ENCODE results near the gene KIAA1671.
A peak's percentile ranks its signal among the peaks of the same experiment; 100 is the strongest.

The KIAA1671 gene

DNA sequence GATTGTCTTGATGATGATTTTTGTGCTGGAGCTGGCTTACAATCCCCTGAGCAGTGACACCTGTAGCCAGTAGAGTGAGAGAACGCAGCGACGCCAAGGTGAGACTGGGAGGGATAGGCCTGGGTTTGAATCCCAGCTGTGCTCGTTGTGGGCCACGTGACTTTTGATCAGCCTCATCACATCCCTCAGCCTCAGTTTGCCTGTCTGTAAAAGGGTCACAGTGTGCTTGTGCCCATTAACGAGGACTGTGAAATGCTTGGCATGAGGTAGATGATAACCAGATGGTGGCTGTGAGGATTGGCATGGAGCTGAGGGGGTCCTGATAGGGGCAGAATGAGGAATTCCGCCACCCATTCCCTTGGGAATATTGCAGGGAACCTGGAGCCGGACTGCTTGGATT is 9.6 kb downstream of the KIAA1671 start:
- no peaks in the 10 kb centered on the region for H3K4me1 ChIP-seq
- no peaks in the 10 kb centered on the region for H3K36me3 ChIP-seq (replicated peaks)
- no peak overlapping the region for H3K4me3 ChIP-seq
- no peaks in the 10 kb centered on the region for H3K27me3 ChIP-seq (ENCODE audit: low read depth)
- in situ Hi-C loops (cut with MboI; ENCODE audit: low sequenced_read_pairs), result no loop called here
- DNase-seq (ENCODE audit: low spot score in 2 of 2), result no peak
- no peaks in the 10 kb centered on the region for H3K9me3 ChIP-seq

DNA sequence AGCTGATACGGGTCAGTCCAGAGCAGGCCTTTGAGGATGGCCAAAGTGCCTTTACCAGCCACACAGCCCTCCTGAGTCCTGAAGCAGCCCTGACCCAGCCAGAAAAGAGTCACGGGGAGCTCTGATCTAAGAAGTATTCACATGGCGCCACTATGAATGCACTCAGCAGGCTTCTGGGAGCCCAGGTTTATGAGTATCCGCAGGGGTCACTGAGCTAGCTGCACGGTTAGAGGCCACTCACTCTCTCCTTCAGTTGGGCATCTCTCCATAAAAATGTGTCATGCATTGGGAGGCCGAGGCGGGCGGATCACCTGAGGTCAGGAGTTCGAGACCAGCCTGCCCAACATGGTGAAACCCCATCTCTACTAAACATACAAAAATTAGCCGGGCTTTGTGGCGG is 10.3 kb downstream of the KIAA1671 start:
- Histone ChIP-seq H3K9me3 (no peaks in the 10 kb centered on the region), H3K27me3 (ENCODE audit: low read depth) (no peaks in the 10 kb centered on the region), H3K36me3 (replicated peaks) (no peaks in the 10 kb centered on the region), H3K4me1 (no peaks in the 10 kb centered on the region), H3K4me3 (no peak overlapping the region)
- in situ Hi-C loops (cut with MboI; ENCODE audit: low sequenced_read_pairs), result no loop called here
- DNase-seq (ENCODE audit: low spot score in 2 of 2), result no peak

DNA sequence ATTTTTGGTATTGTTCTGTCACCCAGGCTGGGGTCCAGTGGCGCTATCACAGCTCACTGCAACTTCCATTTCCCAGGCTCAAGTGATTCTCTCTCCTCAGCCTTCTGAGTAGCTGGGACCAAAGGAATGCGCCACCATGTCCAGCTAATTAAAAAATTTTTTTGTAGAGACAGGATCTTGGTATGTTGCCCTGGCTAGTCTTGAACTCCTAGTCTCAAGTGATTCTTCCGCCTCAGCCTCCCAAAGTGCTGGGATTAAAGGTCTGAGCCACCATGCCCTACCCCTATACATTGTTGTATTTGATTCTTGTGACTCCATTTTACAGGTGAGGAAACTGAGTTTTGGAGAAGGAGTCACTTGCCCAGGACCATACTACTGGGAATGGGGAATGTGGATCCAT is 11.9 kb downstream of the KIAA1671 start:
- Histone ChIP-seq H3K4me1 (no peaks in the 10 kb centered on the region), H3K27me3 (ENCODE audit: low read depth) (no peaks in the 10 kb centered on the region), H3K36me3 (replicated peaks) (no peaks in the 10 kb centered on the region), H3K9me3 (no peaks in the 10 kb centered on the region), H3K4me3 (no peak overlapping the region)
- in situ Hi-C loops (cut with MboI; ENCODE audit: low sequenced_read_pairs), result no loop called here
- no peak for DNase-seq (ENCODE audit: low spot score in 2 of 2)

DNA sequence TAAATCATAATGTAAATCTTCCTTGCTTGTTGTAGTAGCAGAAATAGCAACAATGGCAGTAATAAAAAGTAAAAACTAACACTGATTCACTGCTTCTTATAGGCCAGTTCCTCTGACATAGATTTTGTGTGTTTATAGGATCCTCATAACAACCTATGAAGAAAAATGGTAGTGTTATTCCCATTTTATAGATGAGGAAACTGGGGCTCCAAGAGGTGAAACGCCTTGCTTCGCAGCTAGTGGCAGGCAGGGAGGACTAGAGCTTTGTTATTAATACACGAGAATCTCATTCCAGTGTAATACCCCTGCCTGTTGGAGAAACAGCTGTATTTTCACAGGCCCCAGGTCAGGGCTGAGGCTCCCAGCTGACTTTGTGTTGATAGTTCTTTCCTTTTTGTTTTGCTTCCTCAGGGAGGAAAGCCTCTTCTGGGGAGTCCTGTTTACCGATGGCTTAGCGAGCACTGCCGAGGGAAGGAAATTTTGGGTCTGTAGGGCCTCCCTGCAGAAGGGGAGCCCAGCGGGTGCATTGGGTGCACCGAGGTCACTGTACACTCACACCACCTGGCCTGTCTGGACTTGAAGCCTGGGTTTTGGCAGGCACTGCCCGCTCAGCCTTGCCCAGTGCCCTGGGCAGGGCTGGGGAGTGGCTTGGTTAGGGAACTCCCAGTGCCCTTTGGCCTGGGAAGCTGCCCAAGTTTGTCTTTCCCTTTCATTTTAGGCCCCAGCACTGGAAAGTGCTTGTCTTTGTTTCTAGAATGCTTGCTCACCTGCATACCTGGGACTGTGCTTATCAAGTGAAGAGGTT is 13.5 kb downstream of the KIAA1671 start:
- H3K4me3 ChIP-seq, result no peak overlapping the region
- H3K4me1 ChIP-seq, result no peaks in the 10 kb centered on the region
- in situ Hi-C loops (cut with MboI; ENCODE audit: low sequenced_read_pairs), result no loop called here
- no peaks in the 10 kb centered on the region for H3K36me3 ChIP-seq (replicated peaks)
- no peaks in the 10 kb centered on the region for H3K27me3 ChIP-seq (ENCODE audit: low read depth)
- H3K9me3 ChIP-seq, result no peaks in the 10 kb centered on the region
- DNase-seq (ENCODE audit: low spot score in 2 of 2), result no peak

DNA sequence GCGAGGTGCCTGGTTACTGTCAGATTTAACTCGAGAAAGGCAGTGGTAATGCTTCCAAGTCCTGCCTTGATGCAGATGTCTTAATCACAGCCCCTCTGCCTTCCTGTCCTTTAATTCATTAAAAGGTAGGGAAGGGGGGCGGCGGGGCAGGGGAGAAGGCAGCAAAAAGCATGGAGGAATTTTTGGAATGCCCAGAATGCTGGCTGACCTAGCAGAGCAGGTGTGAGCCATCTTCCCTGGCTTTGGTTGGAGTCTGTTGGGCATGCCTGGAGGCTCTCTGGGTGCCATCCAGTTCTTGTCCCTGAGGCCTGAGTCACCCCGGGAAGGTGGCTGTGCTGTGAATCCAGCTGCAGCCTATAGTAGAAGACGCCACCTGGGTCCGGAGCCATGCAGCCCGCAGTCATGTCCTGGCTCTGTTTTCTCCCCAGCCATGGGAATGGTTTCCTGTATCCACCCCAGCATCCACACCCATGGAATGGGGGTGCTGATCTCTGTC is 15.6 kb downstream of the KIAA1671 start:
- Histone ChIP-seq H3K4me1 (no peaks in the 10 kb centered on the region), H3K27me3 (ENCODE audit: low read depth) (no peaks in the 10 kb centered on the region), H3K36me3 (replicated peaks) (no peaks in the 10 kb centered on the region), H3K4me3 (no peak overlapping the region), H3K9me3 (no peaks in the 10 kb centered on the region)
- no peak for DNase-seq (ENCODE audit: low spot score in 2 of 2)
- in situ Hi-C loops (cut with MboI; ENCODE audit: low sequenced_read_pairs), result no loop called here

DNA sequence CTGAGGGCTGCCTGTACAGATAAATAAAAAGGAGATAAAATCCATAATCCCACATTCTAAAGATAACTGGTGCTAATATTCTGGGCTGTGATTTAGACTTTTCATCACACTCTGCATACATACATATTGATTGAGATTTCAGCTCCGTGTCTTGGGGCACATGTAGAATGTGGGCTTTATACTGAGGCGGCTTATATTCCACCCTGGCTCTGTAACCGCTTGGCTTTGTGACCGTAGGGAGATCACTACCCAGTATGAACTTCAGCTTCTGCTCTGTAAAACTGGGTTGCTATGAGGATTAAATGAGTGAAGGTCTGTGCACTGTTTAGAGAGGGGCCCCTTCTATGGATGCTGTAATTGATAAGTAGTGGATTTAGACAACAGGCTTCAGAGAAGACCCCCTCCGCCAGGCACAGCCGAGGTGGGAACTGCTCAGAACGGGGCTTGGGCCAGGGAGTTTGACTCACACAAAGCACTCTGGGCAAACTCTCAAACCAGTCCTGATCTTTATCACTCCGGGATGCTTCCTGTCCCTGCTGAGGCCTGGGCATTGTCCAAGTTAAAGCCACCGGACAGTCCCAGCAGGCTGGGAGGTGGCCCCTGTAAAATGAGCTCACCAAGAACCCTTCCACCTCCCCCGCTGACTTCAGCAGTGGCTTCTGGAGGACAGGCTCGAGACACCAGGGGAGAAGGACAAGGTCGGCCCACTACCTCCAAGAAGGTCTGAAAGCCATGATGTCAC is 17.2 kb downstream of the KIAA1671 start:
- in situ Hi-C loops (cut with MboI; ENCODE audit: low sequenced_read_pairs), result no loop called here
- Histone ChIP-seq H3K27me3 (ENCODE audit: low read depth) (no peaks in the 10 kb centered on the region), H3K9me3 (no peaks in the 10 kb centered on the region), H3K36me3 (replicated peaks) (no peaks in the 10 kb centered on the region), H3K4me3 (no peak overlapping the region), H3K4me1 (no peaks in the 10 kb centered on the region)
- DNase-seq (ENCODE audit: low spot score in 2 of 2), result no peak

DNA sequence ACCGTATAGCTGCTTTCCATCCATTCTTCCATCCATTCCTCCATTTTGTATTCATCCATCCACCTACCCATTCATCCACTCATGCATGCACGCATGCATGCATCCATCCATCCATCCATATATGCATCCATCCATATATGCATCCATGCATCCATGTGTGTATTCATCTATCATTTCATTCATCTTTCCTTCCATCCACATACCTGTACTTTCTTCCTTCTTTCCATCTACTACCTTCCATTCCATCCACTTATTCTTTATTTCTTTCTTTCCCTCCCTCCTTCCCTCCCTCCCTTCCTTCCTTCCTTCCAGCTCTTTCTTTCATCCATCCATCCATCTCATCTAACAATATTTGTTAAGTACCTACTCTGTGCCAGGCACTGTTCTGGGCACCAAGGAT is 19.9 kb downstream of the KIAA1671 start:
- no peak overlapping the region for H3K4me3 ChIP-seq
- in situ Hi-C loops (cut with MboI; ENCODE audit: low sequenced_read_pairs), result no loop called here
- H3K4me1 ChIP-seq, result peaks cover 24% of the 10 kb centered on the region
- H3K9me3 ChIP-seq, result no peaks in the 10 kb centered on the region
- no peaks in the 10 kb centered on the region for H3K36me3 ChIP-seq (replicated peaks)
- no peaks in the 10 kb centered on the region for H3K27me3 ChIP-seq (ENCODE audit: low read depth)
- no peak for DNase-seq (ENCODE audit: low spot score in 2 of 2)

DNA sequence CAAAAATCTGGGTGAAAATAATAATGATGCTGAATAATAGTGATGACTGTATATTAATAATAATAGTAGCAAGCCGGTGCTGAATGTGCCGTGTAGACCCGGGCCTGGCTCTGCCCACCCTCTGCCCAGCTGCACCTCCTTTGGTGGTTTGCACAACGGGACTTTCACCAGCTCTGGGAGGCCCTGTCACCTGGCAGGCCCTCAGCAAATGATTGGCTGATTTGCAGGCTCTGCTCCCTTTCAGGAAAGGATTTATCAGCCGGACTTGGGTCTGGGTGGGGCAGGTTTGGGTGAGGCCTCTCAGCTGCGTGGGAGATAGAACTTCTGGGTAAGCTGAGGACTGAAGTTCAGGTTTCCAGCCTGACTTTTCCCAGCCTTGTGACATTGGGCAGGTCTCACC is 21.4 kb downstream of the KIAA1671 start:
- Histone ChIP-seq H3K36me3 (replicated peaks) (no peaks in the 10 kb centered on the region), H3K27me3 (ENCODE audit: low read depth) (no peaks in the 10 kb centered on the region), H3K9me3 (no peaks in the 10 kb centered on the region), H3K4me3 (no peak overlapping the region), H3K4me1 (peaks cover 28% of the 10 kb centered on the region)
- DNase-seq (ENCODE audit: low spot score in 2 of 2), result no peak
- in situ Hi-C loops (cut with MboI; ENCODE audit: low sequenced_read_pairs), result no loop called here

DNA sequence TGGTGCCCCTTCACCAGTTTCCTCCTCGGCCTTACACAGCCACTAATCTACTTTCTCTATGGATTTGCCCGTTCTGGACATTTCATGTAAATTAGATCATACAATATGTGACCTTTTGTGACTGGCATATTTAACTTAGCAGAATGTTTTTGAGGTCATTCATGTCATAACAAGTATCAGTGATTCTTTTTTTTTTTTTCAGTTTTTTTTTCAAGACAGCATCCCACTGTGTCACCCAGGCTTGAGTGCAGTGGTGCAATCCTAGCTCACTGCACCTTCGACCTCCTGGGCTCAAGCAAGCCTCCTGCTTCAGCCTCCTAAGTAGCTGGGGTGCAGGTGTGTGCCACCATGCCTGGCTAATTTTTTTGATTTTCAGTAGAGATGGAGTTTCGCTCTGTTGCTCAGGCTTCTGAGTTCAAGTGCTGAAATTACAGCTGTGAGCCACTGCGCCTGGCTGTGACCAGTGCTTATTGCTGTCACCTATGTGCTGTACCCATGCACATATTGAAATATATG is 22.7 kb downstream of the KIAA1671 start:
- Histone ChIP-seq H3K36me3 (replicated peaks) (no peaks in the 10 kb centered on the region), H3K4me1 (peaks cover 28% of the 10 kb centered on the region), H3K4me3 (no peak overlapping the region), H3K9me3 (no peaks in the 10 kb centered on the region), H3K27me3 (ENCODE audit: low read depth) (no peaks in the 10 kb centered on the region)
- no peak for DNase-seq (ENCODE audit: low spot score in 2 of 2)
- in situ Hi-C loops (cut with MboI; ENCODE audit: low sequenced_read_pairs), result no loop called here

DNA sequence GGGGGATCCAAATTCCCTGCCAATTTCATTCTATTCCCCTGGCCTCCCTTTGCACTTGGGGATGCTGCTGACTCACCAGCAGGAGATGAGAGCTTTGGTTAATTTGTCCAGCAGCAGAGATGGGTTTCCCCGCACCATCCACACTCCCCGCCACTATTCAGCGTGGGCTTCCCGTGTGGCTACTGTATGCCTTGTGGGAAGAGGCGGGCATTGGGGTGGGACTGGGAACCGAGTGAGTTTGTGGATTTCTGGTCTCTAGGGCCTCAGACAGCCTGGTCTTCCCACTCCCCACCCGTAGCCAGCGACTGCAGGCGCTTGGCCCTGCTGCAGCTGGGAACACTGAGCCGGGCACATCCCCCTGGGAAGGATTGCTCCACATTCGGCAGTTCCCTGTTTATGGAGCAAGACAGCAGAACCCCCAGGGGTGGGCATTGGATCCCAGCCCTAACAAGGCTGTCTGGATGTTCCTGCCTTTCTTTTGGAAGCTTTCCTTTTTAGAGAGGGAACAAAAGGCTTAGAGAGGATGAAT is 23.4 kb downstream of the KIAA1671 start:
- H3K4me3 ChIP-seq, result no peak overlapping the region; the same call in 1 of the 2 replicates
- H3K27me3 ChIP-seq (ENCODE audit: low read depth), result no peaks in the 10 kb centered on the region
- H3K4me1 ChIP-seq, result peaks cover 28% of the 10 kb centered on the region
- in situ Hi-C loops (cut with MboI; ENCODE audit: low sequenced_read_pairs), result no loop called here
- no peaks in the 10 kb centered on the region for H3K36me3 ChIP-seq (replicated peaks)
- H3K9me3 ChIP-seq, result no peaks in the 10 kb centered on the region
- DNase-seq (ENCODE audit: low spot score in 2 of 2), result peak; percentile 86 to 91

DNA sequence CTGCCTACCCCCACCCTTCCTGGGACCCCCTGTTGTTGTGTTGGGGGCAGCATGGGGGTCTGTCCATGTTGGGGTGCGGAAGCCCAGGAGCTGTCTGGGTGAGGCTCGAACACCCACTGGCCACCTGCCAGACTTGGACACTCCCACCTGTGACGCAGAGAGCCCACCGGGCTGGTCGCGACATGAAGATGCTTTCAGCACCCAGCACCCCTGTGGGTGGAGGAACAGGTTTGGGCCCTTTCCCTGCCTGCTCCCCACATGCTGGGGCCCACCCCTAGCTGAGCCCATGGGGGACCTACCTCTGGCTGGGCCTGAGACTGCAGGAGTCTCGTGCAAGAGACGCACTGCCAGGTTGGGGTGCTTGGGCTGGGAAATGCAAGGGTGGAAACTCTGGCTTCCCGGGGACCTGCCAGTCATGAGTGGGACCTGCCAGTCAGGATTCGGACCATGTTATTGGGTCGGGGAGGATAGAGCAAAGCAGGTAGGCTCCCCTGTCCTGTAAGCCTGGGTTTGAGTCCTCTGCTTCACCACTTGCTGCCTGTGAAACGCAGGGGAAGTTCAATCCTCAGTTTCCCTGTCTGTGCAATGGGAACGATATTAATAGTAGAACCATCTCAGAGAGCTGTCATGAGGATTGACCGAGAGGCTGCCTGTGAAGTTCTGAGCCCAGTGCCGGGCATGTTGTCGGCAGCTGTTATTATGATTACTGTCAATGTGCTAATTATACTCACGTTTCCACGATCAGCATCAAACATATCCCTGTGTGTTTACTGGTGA is 24.1 kb downstream of the KIAA1671 start:
- H3K9me3 ChIP-seq, result no peaks in the 10 kb centered on the region
- H3K4me3 ChIP-seq, result peak overlapping the region; percentile 12
- no peaks in the 10 kb centered on the region for H3K27me3 ChIP-seq (ENCODE audit: low read depth)
- DNase-seq (ENCODE audit: low spot score in 2 of 2), result peak in 1 of 2 experiments; percentile 63
- H3K36me3 ChIP-seq (replicated peaks), result no peaks in the 10 kb centered on the region
- H3K4me1 ChIP-seq, result peaks cover 28% of the 10 kb centered on the region
- in situ Hi-C loops (cut with MboI; ENCODE audit: low sequenced_read_pairs), result no loop called here

DNA sequence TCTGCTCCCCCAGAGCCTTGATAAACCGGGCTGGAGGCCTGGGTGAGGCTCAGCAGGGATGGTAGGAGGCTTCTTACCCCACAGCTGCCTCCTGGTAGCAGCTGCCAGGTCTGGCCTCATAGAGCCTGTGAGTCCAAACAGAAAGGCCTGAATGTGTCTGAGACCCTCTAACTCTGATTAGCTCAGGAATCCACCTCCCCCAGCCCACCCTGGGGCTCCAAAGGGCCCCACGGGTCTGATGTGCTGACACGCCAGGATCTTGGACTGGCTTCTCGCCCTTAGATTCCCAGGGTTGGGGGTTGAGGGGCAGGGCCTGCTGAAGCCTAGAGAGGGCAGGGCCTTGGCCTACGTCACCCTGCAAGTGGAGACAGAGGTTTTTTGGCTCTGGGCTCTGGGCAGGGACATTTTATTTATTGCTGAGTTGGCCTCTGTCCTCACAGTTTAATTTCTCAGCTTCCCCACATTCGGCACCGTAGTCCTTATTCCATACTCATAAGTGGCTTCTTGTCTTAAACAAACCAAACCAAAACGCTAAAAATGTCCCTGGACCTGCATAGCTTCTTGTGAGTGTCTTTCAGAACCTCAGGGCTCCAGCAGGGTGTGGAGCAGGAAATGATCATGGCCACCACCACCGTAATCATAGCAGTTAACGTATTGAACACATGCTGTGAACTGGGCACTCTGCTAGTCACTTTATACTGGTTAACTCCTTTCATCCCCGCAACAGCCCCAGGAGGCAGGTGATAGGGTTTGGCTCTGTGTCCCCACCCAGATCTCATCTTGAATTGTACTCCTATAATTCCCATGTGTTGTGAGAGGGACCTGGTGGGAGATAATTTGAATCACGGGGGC is 25.1 kb downstream of the KIAA1671 start:
- Histone ChIP-seq H3K4me3 (no peak overlapping the region), H3K27me3 (ENCODE audit: low read depth) (no peaks in the 10 kb centered on the region), H3K9me3 (no peaks in the 10 kb centered on the region), H3K4me1 (peaks cover 28% of the 10 kb centered on the region), H3K36me3 (replicated peaks) (no peaks in the 10 kb centered on the region)
- DNase-seq (ENCODE audit: low spot score in 2 of 2), result no peak
- in situ Hi-C loops (cut with MboI; ENCODE audit: low sequenced_read_pairs), result no loop called here

DNA sequence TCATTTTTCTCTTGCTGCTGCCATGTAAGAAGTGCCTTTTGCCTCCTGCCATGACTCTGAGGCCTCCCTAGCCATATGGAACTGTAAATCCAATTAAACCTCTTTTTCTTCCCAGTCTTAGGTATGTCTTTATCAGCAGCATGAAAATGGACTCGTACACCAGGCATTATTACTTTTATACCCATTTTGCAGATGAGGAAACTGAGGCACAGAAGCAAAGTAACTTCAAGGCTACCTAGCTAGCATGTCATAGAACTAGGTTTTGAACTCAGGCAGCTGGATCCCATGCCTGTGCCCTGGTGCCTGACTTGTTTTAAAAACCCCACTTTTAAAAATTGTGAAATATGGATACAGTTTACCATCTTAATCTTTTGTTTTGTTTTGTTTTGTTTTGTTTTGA is 25.8 kb downstream of the KIAA1671 start:
- peaks cover 28% of the 10 kb centered on the region for H3K4me1 ChIP-seq
- H3K36me3 ChIP-seq (replicated peaks), result no peaks in the 10 kb centered on the region
- DNase-seq (ENCODE audit: low spot score in 2 of 2), result no peak
- in situ Hi-C loops (cut with MboI; ENCODE audit: low sequenced_read_pairs), result no loop called here
- H3K4me3 ChIP-seq, result no peak overlapping the region
- no peaks in the 10 kb centered on the region for H3K27me3 ChIP-seq (ENCODE audit: low read depth)
- no peaks in the 10 kb centered on the region for H3K9me3 ChIP-seq

Data from HAP-1 (cell line).